ENCODE results near the gene IFT88.

IFT88 gene

DNA sequence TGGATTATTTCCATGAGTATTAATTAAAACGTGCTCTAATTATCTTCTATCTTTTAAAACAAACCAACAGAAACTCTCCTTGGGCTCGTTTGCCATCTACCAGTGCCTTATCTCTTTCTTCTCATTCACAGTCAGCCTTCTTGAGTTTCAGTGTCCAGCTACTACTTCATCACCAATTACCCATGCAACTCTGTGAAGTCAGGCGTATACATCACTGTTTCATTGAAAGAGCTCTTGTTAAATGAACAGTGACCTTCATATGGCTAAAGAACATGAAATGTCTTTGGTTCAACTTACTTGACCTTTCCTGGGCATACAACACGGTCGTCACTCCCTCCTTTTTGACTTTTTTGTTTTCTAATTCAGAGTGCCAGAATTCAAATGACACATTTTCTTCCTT is 5.2 kb upstream of the IFT88 start:
- TF ChIP-seq, protein P1, sequence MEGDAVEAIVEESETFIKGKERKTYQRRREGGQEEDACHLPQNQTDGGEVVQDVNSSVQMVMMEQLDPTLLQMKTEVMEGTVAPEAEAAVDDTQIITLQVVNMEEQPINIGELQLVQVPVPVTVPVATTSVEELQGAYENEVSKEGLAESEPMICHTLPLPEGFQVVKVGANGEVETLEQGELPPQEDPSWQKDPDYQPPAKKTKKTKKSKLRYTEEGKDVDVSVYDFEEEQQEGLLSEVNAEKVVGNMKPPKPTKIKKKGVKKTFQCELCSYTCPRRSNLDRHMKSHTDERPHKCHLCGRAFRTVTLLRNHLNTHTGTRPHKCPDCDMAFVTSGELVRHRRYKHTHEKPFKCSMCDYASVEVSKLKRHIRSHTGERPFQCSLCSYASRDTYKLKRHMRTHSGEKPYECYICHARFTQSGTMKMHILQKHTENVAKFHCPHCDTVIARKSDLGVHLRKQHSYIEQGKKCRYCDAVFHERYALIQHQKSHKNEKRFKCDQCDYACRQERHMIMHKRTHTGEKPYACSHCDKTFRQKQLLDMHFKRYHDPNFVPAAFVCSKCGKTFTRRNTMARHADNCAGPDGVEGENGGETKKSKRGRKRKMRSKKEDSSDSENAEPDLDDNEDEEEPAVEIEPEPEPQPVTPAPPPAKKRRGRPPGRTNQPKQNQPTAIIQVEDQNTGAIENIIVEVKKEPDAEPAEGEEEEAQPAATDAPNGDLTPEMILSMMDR (IDR thresholded peaks at IDR 0.05; ENCODE audit: borderline replicate concordance, control extremely low read depth, extremely low read depth, insufficient read depth, missing control alignments): no peak
- in situ Hi-C loops (cut with MboI; ENCODE audit: low sequenced_read_pairs, unreplicated experiment): no loop called here
- no peak for DNase-seq (ENCODE audit: low spot score)

DNA sequence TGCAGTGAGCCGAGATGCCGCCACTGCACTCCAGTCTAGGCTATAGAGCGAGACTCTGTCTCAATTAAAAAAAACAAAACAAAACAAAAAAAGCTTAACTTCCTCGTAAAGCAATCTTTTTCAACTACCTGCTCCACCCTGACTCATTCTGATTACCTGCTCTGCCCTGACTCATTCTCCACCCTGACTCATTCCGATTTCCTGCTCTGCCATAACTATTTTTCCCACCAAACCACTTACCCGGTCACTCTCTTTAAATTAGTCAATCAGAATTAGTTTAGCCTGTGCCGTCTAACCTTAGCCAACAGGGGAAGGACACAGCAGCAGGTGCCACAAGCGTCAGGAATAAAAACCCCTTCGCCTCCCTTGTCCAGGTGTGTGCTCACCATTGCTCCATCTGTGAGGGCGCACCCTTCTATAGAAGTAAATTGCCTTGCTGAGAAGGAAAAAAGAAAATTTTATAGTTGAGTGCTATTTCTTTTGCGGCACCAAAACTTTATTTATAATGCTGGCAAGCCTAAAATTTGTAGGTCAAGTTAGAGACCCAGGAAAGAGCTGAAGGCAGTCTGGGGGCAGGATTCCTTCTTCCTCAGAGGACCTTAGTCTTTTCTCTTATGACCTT is 1.7 kb upstream of the IFT88 start:
- DNase-seq (ENCODE audit: low spot score): no peak
- TF ChIP-seq, protein P1 (IDR thresholded peaks at IDR 0.05; ENCODE audit: borderline replicate concordance, control extremely low read depth, extremely low read depth, insufficient read depth, missing control alignments): no peak
- in situ Hi-C loops (cut with MboI; ENCODE audit: low sequenced_read_pairs, unreplicated experiment): no loop called here

DNA sequence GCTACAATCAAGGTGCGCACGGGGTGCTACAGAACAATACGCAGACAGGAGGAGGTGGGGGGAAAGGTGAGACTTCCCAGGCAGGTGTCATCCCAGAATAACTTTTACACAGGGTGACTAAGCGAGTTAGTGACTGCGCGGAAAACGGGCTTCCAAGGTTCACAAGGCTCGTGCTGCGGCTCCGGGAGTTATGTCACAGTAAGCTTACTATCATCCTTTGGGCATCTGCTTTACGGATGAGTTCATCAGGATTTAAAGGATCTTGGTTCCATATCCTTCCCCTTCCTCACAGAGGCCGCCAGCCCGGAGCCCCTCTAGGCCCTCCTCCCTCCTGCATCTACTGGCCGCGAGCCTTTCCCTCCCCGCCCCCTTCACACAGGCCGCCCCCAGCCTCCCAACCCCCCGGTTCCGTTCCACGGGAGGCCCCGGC is 474 bp upstream of the IFT88 start:
- TF ChIP-seq, protein P1 (IDR thresholded peaks at IDR 0.05; ENCODE audit: borderline replicate concordance, control extremely low read depth, extremely low read depth, insufficient read depth, missing control alignments): no peak
- in situ Hi-C loops (cut with MboI; ENCODE audit: low sequenced_read_pairs, unreplicated experiment): no loop called here
- no peak for DNase-seq (ENCODE audit: low spot score)

DNA sequence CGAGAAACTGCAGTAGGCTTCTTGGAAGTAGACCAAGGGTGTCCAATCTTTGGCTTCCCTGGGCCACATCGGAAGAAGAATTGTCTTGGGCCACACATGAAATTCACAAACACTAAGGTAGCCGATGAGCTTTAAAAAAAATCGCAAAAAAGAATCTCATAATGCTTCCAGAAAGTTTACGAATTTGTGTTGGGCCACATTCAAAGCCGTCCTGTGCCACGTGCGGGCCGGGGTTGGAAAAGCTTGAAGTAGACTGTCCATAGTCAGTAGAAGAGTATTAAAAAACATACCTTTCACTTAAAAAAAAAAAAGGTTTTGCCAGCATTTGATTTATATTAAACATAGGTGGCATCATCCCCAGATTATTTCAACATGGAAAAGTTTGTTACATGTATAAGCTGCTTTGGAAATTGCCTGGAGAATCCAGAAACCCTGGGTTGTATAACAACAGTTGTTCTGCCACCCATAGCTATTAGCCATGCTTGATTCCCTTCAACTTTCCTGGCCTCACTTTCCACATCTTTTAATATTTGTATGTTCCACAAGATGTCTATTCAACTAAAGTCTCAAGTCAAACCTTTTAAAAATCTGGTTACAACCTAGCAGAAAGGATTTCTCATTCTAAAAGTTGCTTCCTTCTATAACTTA is 1.0 kb downstream of the IFT88 start:
- DNase-seq (ENCODE audit: low spot score): no peak
- in situ Hi-C loops (cut with MboI; ENCODE audit: low sequenced_read_pairs, unreplicated experiment): no loop called here
- TF ChIP-seq, protein P1 (IDR thresholded peaks at IDR 0.05; ENCODE audit: borderline replicate concordance, control extremely low read depth, extremely low read depth, insufficient read depth, missing control alignments): no peak

DNA sequence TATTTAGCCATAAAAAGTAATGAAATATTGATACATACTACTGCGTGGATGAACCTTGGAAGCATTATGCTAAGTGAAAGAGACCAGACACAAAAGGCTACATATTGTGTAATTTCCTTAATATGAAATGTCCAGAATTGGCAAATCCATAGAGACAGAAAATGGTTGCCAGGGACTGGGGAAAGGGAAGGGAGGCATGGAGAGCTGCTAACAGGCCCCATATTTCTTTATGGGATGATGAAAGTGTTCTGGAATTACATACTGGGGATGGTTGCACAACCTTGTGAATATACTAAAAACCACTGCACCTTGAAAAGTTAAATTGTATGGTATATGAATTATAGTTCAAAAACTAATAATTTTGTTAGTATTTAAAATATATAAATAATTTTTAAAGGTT is 3.6 kb downstream of the IFT88 start:
- DNase-seq (ENCODE audit: low spot score): no peak
- in situ Hi-C loops (cut with MboI; ENCODE audit: low sequenced_read_pairs, unreplicated experiment): no loop called here
- TF ChIP-seq, protein P1 (IDR thresholded peaks at IDR 0.05; ENCODE audit: borderline replicate concordance, control extremely low read depth, extremely low read depth, insufficient read depth, missing control alignments): no peak

DNA sequence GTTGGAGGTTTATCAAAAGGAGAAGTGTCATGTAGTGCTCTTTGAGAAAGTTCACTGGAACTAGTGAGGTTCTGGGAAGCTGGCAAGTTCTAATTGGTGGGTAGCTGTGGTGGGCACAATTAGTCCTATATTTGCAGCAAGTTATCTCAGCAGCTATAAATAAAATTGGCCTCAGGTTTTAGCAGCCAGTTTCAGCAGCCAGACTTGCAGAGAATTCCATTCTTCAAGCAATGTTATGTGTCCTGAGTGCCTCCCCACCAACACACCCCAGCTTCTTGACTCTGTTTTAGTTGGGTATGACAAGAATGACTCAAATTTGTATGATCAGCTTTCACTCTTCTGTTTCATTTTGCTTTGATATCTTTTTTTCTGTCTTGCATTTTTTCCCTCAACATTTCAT is 4.7 kb downstream of the IFT88 start:
- DNase-seq (ENCODE audit: low spot score): no peak
- TF ChIP-seq, protein P1 (IDR thresholded peaks at IDR 0.05; ENCODE audit: borderline replicate concordance, control extremely low read depth, extremely low read depth, insufficient read depth, missing control alignments): no peak
- in situ Hi-C loops (cut with MboI; ENCODE audit: low sequenced_read_pairs, unreplicated experiment): no loop called here

Data from GM13976 (cell line).